ENCODE data around the gene KSR2.

KSR2 gene

GRCh38 chr12:117552971-117553370 is 415.8 kb downstream of the KSR2 start:
- no peak for TF ChIP-seq CTCF (IDR thresholded peaks at IDR 0.05; ENCODE audit: control insufficient read depth, insufficient read depth, low read depth, low read length, missing control alignments)
- no peak overlapping the region for H3K4me3 ChIP-seq (ENCODE audit: control insufficient read depth, low read depth, low read length)

GRCh38 chr12:117551665-117552064 is 417.1 kb downstream of the KSR2 start:
- no peak for TF ChIP-seq CTCF (IDR thresholded peaks at IDR 0.05; ENCODE audit: control insufficient read depth, insufficient read depth, low read depth, low read length, missing control alignments)
- H3K4me3 ChIP-seq (ENCODE audit: control insufficient read depth, low read depth, low read length): no peak overlapping the region
- DNase-seq (ENCODE audit: low read depth): no peak

More at GRCh38 chr12:117552971-117553370, 415.8 kb downstream of the KSR2 start:
- no peak for DNase-seq (ENCODE audit: low read depth)

DNA sequence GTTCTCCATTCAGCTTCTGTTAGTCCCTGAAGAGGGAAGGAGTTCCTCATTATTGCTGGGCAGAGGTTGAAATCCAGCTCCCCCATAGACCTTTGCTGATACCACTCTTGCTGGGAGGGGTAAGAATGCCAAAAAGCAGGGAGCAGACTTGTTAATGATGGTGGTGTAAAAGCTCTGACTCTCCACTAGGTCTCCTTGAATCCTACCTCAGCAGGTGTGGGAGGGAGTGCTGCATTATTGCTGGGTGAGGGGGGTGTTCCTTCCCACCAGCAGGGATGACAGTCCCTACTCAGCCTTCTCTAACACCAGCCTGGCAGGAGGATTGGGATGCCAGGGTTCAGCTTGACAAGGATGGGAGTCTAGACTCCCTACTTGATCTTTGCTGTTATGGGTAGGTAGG is 421.6 kb downstream of the KSR2 start:
- TF ChIP-seq CTCF (IDR thresholded peaks at IDR 0.05; ENCODE audit: control insufficient read depth, insufficient read depth, low read depth, low read length, missing control alignments): no peak
- H3K4me3 ChIP-seq (ENCODE audit: control insufficient read depth, low read depth, low read length): no peak overlapping the region

GRCh38 chr12:117545216-117545615 is 423.6 kb downstream of the KSR2 start:
- no peak for TF ChIP-seq CTCF (IDR thresholded peaks at IDR 0.05; ENCODE audit: control insufficient read depth, insufficient read depth, low read depth, low read length, missing control alignments)
- DNase-seq (ENCODE audit: low read depth): no peak
- no peak overlapping the region for H3K4me3 ChIP-seq (ENCODE audit: control insufficient read depth, low read depth, low read length)

More for the DNA sequence above, 421.6 kb downstream of the KSR2 start:
- DNase-seq (ENCODE audit: low read depth): no peak

- no peak overlapping the region for H3K4me3 ChIP-seq (ENCODE audit: control insufficient read depth, low read depth, low read length)
- TF ChIP-seq CTCF (IDR thresholded peaks at IDR 0.05; ENCODE audit: control insufficient read depth, insufficient read depth, low read depth, low read length, missing control alignments): no peak
- no peak for DNase-seq (ENCODE audit: low read depth)
Measured at GRCh38 chr12:117540011-117540410, 428.8 kb downstream of the KSR2 start.

GRCh38 chr12:117538926-117539325 is 429.9 kb downstream of the KSR2 start:
- DNase-seq (ENCODE audit: low read depth): no peak
- no peak for TF ChIP-seq CTCF (IDR thresholded peaks at IDR 0.05; ENCODE audit: control insufficient read depth, insufficient read depth, low read depth, low read length, missing control alignments)
- H3K4me3 ChIP-seq (ENCODE audit: control insufficient read depth, low read depth, low read length): no peak overlapping the region
